ENCODE data around the gene AP2A2.
A peak's percentile ranks its signal among the peaks of the same experiment; 100 is the strongest.

Gene AP2A2

DNA sequence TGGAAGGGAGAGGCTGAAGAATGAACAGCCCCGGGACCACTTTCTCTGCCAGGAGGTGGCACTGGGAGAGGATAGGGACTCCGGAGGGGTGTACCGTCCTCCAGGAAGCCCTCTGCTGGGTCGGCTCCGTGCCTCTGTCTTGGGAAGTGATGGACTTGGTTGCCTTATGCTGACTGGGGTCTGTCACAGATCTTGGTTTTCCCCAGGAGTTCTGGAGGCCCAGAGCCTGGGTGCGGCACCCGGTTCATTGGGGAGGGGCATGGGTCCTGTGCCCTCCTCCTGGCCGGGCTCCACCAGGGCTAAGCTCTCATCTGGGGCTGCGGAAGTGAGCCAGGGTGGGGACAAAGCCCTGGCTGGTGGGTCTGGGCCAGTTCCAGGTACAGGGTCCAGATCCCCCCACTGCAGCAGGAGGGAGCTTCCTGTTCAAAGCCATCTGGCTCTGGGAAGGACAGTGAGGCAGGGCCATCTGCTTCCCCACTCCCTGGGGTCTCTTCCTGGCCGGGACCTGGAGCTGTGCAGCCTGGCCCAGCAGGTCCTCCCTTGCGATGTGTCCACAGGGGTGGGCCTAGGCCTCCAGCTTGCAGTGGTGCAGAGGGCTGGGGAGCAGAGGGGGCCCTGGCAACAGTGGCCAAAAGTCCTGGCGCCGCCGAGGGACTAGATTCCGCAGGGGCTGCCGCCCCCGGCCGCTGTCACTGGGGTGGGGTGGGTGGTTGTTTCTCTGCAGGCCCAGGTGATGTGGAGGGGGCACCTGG is 1.1 kb upstream of the AP2A2 start:
- DNase-seq (no peak), ATAC-seq (no peak)

DNA sequence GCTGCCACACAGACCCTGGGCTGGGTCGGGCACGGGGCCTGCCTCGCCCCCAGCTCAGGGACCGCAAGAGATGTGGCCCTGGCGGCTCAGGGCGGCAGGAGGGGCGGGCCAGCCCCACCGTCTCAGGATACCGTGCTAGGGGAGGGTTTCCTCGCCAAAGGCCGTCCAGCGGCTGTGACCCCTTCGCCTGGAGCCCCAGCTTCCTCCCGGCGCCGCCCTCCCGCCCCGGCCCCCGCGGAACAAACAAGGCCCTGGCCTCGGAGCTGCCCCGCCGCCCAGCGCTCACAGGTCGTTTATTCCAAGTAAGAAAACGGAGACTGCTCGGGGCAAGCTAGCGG is 543 bp upstream of the AP2A2 start:
- DNase-seq (no peak), ATAC-seq (no peak)

DNA sequence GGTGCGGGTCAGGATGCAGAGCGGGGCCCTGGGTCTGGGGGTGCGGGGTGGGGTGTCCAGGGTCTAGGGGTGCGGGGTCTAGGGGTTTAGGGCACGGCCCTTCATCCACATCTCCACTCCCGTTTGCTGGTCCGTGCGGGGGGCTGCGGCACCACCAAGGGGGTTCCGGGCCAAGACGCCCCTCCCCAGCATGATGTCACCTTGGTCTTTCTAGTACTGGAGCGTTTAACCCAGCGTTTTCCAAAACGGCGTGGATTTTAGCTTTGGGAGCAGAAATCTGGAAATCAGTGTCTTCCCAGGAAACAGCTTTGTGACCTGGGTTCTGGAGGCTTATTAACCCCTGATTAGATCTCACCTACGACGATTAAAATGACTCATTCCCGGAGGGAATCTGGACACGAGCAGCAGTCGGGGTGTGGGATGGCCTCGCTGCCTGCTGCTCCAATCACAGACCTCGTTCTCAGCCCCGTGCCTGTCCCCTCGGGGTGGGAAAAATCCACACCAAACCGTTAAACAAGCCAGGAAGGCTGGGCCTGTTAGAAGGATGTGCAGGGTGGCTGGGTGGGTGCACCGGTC is 759 bp downstream of the AP2A2 start:
- ATAC-seq: no peak

DNA sequence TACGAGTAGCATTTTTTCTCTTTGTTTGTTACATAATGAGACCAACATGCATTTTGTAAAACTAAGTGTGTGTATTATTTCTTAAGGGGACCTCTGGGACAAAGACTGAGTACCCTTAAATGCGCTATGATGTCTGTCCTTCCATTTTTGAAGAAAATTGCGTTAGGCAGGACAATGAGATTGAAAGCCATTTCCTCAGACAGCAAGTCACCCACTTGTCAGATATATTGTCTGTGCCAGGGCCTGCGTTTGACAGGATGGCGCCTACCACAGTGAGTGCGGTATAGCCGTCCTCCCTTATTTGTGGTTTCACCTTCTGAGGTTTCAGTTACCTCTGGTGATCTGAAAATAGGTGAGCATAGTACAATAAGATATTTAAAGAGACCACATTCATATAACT is 2.2 kb downstream of the AP2A2 start:
- ATAC-seq: no peak
- DNase-seq: peak; percentile 26

More for the DNA sequence above, 759 bp downstream of the AP2A2 start:
- peak; percentile 15 for DNase-seq

DNA sequence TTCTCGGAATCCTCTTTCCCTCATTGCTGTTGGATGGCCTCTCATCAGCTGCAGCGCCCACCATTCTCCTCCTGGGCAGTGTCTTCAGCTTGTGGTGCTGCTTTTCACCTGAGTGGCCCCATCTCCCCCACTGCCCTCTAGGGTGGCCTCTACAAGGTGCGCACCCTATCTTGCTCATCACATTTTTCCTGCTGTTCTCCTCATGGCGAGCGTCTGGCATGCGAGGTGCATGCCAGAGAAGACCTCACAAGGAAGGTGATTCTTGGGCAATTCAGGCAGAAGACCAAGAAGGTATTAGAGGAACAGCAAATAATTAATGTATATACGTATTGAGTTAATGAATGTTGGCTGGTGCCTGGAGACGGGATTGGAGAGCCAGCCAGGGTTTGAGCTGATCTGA is 3.1 kb downstream of the AP2A2 start:
- ATAC-seq: no peak
- no peak for DNase-seq

DNA sequence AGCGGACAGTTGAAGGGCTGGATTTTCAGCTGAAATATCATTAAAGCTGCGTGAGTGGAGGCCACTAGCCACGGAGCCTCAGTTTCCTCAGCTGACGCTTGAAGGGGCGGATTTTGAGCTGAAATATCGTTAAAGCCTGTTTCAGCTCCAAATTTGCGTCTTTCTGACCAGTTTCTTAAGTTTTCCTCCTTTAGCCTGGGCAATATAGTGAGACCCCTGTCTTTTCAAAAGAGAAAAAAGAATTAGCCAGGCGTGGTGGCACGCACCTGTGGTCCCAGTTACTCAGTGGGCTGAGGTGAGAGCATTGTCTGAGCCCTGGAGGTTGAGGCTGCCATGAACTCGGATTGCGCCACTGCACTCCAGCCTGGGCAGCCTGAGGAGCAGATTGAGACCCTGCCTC is 3.7 kb downstream of the AP2A2 start:
- ATAC-seq (no peak), DNase-seq (no peak)

DNA sequence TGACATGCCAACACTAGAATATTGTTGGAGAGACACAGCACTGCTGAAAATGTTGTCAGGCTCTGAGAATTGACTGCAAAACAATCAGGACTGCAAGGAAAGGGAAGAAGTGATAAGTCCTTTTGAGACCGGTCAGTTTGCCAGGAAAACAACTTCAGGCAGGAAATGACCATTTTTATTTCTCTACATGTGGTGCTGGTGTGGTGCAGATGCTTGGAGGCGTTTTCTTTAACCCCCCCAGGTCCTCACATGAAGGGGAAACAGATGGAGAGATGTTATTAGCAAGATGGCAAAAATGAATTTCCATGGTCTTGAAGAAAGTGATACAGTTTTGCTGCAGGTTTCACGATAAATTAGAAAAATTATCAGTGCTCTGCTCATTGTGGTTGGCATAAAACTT is 5.7 kb downstream of the AP2A2 start:
- DNase-seq (no peak), ATAC-seq (no peak)

DNA sequence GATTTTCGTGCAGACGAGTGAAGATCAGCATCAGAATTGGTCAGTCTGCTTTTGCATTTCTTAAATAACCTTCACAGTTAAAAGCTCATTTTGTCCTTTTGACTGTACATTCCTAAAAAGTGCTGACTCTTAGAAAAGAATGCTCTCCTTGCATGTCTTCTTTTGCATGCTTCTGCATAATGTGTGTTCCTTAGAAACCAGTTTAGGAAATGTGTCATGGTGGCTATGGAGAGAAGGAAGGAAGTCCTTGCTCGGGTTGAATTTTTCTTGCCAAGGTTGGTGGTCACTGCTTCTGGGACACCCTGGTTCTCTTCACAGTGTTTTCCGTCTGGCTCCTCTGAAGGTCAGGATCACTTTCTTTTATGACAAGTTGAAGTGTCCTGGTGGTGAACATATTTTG is 6.8 kb downstream of the AP2A2 start:
- ATAC-seq (no peak), DNase-seq (no peak)

DNA sequence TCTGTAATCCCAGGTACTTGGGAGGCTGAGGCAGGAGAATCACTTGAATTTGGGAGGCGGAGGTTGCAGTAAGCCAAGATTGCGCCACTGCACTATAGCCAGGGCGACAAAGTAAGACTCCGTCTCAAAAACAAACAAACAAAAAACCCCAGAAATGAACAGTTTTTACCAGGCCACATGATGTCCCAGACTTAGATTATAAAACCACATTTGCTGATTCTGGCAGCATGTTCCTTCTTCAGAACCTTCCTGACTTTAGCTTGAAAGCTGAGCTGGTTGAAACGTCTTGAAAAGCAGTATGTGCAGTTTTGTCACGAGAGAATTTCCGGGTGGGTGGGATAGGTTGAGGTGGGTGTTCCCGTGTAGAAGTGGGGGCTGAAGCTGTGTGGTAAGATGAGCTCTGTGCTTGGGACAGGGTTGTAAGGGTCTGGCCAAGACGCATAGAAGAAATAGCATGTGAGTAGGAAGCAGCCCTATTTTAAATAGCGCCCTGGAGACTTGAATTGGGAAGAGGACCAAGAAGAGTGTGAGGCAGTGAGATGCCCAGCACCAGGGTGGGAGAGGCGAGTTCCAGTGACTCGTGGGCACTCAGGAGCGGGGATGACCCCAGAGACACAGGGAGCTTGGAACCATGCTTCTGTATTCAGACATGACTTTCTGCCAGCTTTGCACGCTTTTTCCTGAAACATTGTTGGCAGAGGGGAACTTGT is 7.6 kb downstream of the AP2A2 start:
- ATAC-seq (peak; percentile 7), DNase-seq (no peak)

DNA sequence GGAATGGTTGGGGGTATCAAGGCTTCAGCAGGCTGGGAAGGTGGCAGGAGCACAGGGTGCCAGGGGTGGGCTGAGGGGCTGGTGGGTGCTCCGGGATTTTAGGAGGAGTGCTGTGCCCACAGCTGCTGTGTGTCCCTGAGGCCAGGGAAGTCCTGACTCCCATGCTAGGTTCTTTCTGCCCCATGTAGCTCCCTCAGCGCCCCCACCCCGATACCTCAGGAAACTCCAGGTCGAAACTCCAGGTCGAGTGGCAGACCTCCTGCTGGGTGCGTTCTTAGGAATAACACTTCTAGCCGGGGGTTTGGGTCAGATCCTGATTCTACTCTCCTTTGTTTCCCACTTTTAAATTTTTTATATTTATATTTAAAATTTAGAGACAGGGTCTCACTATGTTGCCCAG is 8.3 kb downstream of the AP2A2 start:
- DNase-seq: no peak
- no peak for ATAC-seq

DNA sequence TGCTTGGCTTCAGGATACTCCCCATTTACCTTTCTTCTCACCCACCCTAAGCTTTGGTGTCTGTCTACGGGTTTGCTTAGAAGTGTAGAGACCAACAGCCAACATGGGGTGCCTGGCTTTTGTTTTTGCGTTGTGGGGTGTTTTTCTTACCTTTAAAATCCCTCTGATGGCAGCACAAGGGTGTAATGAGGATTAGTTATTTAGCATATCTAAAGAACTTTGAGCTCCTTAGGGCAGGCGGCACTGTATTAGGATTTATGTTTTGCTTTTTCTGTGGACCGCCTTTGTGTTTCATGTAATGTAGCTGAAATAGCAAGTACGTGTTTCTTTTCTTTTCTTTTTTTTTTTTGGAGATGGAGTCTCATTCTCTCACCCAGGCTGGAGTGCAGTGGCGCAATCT is 8.9 kb downstream of the AP2A2 start:
- ATAC-seq: no peak
- no peak for DNase-seq

DNA sequence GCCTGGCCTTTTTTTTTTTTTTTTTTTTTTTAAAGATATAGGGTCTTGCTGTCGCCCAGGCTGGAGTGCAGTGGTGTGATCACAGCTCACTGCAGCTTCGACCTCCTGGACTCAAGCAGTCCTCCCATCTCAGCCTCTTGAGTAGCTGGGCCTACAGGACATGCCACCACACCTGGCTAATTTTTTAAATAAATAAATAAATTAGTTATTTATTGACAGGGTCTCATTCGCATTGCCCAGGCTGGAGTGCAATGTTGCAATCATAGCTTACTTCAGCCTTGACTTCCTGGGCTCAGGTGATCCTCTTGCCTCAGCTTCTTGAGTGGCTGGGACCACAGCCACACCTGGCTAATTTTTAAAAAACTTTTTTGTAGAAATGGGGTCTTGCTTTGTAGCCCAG is 10.5 kb downstream of the AP2A2 start:
- DNase-seq (no peak), ATAC-seq (no peak)

DNA sequence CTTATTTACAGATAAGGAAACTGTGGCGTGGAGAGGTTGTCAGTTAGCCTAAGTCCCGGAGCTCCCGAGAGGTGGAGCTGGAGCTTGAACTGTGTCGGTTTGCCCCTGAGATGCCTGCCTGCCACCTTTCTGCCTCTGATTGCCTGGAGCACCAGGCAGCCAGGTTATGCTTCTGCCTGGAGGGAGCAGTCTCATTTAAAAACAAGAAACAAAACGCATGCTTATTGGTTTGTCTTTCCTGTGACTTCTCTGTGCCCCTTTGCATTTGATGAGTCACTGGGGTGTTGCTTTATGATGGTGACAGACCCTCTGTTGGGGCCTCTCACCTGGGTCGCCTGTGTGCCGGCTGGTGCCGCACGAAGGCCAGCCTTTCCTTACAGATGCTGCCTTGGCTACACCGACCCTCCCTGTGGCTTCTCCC is 12.2 kb downstream of the AP2A2 start:
- no peak for DNase-seq
- peak; percentile 65 for ATAC-seq

DNA sequence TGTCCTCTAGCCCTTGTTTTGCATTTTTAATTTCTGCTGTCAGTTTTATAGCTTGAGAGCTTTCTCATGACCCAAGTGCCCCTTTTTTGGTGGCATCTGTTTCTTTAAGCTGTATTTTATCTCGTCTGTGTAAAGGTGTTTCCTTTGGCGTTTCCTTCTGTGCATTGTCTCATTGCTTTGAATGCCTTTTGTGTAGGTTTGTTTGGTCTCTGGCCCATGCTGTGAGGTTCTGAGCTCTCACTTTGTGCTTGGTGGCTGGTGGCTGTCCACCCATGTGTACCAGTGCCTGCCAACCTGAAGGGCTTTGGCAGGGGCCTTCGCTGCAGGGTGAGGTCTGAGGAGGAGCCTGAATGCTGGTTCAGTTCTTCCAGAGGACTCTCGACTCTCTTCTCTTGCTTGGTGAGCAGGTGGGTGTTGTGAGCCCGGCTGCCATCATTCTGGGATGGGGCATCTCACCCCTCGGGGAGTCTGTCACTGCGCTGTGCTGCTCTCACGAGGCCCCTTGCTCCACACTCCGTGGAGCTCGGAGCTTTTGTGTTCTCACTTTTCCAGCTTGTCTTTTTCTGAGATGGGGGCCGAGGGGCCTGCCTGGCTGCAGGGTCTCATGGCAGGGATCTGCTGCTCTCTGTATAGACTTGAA is 14.9 kb downstream of the AP2A2 start:
- DNase-seq (no peak), ATAC-seq (no peak)

DNA sequence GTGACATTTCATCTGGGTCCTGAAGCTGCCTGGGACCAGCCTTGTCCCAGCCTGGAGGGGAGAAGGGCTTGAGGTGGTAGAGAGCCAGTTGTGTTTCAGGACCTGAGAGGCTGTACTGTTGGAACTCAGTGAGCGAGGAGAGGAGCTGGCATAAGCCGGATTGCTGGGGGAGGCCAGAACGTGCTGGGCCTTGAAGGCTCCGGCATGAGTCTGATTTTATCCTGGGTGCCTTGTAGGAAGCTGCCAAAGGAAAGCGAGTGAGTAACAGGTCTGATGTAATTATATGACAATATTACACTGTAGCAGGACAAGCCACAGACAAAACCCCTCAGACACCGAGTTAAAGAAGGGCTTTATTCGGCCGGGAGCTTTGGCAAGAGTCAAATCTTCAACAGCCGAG is 17.2 kb downstream of the AP2A2 start:
- DNase-seq: no peak
- no peak for ATAC-seq

DNA sequence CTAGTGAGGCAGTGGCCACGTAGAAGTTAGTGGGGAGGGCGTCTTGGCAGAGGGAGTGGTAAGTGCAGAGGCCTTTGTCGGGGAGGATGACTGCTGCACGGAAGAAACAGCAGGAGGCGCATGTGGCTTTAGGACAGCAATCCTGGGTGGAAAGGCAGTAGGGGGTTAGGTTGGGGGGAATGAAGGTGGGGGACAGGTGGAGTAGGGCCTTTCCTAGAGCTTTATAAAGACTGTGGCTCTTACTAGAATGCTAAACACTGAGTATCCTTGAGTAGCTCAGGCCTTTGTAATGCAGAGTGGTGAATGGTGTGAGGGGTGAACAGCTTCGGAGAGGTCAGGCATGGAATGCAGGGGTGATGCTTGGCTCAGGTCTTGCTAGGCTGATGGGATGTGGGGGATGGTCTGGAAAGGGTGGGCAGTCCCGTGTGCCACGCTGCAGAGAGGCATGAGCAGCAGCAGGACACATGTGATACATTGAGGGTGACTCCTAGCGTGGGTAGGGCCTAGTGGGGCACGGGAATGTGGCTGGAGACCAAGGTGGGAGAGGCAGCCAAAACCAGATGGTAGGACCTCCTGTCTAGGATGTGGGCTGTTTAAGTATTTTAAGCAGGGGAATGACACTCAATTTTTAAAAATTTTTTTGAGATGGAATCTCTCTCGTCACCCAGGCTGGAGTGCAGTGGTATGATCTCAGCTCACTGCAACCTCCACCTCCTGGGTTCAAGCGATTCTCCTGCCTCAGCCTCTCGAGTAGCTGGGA is 19.2 kb downstream of the AP2A2 start:
- no peak for ATAC-seq

DNA sequence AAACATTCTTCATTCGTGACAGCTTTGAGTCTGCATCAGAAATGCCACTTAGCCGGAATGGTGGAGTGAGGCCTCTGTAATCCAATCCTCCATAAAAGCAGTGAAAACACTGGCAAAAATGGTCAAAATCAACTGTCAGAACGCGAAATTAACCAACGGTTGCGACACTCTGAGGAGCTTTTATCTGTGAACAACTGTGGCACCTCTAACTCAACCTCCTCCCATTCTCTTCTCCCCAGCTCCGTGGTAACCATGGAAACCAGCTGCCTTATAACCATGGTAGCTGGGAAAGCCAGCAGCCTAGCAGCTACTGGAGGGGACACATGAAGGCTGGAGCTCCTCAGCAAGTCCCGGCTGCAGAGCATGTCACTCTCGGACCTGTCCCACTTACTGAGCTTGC is 20.3 kb downstream of the AP2A2 start:
- DNase-seq (no peak), ATAC-seq (no peak)

More for the DNA sequence above, 19.2 kb downstream of the AP2A2 start:
- DNase-seq: no peak

DNA sequence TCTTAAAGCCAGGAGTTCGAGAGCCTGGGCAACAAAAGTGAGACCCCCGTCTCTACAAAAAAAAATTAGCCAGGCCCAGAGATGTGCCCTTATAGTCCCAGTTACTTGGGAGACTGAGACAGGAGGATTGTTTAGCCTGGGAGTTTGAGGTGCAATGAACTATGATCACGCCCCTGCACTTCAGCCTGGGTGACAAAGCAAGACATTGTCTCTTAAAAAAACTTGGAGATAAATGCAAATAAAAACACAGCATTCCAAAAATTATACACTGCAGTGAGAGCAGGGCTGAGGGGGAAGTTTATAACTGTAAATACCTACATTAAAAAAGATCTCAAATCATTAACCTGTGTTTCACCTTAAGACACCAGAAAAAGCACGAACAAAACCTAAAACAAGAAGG is 22.1 kb downstream of the AP2A2 start:
- no peak for ATAC-seq
- DNase-seq: no peak

DNA sequence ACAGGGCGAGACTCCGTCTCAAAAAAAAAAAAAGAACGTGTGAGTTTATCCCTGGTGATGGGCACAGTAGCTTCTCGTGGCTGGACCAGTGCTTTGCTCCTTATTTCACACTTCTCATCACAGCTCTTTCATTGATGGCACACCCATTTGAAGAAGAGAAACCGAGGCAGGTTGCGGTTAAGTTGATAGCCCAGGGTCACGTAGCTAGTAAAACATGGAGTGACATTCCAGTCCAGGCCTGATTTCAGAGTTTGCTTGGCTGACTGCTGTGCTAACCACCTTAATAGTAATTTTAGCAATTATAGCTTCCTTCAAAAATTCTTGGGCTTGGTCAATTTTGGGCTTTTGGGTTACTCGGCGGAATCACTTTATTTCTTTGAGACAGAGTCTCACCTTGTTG is 25.8 kb downstream of the AP2A2 start:
- ATAC-seq (no peak), DNase-seq (no peak)

DNA sequence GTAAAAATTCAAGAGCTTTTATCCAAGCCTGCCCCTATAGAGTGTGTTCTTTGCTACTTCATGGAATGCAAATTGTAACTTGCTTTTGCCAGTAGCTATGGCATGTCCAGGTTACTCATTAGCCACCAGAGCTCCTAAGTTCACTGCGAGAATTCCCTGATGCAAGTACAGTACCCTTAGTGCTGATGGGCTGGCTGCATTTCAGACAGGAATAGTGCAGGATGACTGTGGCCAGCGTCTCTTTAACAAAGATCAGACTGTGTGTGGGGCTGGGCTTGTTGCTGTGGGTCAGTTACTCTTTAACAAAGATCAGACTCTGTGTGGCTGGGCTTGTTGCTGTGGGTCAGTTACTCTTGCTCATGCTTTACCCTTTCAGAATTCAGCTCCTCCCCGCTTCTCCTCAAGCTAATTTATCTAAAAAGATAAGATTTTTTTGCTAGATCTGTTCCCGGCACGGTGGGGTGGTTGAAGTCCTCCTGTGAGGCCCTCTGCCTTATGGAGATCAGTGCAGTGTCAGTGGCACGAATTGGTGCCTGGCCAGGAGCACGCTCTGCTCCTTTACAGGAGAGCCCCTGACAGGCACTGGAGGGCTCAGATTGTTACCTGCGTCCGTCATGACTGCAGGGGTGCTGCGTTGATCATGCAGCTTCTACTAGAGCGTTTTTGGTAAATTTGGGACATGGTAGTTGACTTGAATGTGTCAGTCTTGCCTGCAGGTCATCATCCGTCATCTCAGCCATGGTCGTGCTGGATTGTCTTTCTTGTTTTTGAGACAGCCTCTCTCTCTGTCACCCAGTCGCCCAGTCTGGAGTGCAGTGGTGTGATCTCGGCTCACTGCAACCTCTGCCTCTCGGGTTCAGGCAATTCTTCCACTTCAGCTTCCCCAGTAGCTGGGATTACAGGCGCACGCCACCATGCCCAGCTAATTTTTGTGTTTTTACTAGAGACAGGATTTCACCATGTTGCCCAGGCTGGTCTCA is 27.0 kb downstream of the AP2A2 start:
- ATAC-seq (no peak), DNase-seq (no peak)

DNA sequence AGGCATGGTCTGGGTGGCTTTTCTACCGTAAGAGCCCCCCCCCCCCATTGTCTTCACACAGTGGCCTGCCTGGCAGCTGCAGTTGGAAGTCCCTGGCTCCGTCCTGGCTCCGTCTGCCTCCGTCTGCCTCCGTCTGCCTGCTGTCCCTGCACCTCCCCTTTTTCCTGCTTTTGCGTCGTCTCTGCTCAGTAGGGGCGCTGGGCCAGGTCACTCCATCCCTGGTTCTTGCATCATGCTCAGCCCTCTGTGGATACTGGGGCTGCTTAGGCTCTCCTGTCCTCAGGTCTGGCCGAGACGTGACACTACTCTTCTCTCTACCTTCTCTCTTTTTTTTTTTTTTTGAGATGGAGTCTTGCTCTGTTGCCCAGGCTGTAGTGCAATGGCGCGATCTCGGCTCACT is 27.8 kb downstream of the AP2A2 start:
- no peak for ATAC-seq
- DNase-seq: no peak

Data from stimulated activated naive CD8-positive, alpha-beta T cell treated with anti-CD3 and anti-CD28 coated beads, Interleukin-15, Interleukin-2, amounts not matched to agents 100 U/mL and 50 U/mL, for 24 hours (primary cell).